HG02623 (cell line): ENCODE measurements around the gene GDI2.
"Not testable (repeated sequence)": the region's sequence is repeated elsewhere in the genome, so short reads cannot be mapped to it uniquely, and the experiment has no call there.

Source experiments
- ATAC-seq: cut with Tn5 transposase; IDR thresholded peaks from one replicate; pipeline ENCODE4 v1.9.1; 2021; ENCODE audit warnings: moderate library complexity; ENCODE audit not compliant: unreplicated experiment

GDI2 gene

GRCh38 chr10:5828725-5829124 is 15.5 kb upstream of the GDI2 start:
- ATAC-seq = no peak

- no peak for ATAC-seq
Measured at GRCh38 chr10:5827841-5828240, 14.6 kb upstream of the GDI2 start.

DNA sequence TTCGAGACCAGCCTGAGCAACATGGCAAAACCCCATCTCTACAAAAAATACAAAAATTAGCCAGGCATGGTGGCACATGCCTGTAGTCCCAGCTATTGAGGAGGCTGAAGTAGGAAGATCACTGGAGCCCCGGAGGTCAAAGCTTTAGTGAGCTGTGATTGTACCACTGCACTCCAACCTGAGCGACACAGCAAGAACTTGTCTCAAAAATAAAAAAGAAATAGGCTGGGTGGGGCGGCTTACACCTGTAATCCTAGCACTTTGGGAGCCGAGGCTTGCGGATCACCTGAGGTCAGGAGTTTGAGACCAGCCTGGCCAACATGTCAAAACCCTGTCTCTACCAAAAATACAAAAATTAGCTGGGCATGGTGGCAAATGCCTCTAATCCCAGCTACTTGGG is 13.3 kb upstream of the GDI2 start:
- not testable (repeated sequence) for ATAC-seq

DNA sequence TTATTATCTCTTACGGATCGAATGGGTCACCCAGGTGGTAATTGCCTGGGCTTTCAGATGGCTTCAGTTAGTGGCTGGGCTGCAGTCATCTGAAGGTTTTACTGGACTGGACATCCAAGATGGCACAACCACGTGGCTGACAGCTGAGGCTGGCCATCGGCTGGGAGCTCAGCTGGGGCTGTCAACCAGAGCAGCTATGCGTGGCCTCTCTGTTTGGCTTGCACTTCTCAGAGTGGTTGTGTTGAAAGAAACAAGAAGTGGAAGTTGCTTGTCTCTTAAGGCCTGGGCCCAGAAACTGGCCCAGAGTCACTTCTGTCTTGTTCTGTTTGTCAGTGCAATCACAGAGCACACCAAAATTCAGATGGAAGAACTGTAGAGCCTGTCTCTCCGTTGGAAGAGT is 5.7 kb upstream of the GDI2 start:
- ATAC-seq = no peak

DNA sequence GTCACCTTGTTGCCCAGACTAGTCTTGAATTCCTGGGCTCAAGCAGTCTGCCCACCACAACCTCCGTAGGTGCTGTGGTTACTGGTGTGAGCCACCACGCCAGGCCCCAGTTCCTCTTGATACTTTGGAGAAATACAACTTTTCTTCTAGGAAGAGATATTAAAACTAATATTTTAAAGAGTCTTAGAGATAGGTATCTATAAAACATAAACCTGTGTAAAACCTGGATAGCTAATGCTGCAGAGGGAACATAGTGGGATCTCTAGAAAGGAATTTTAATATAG is 4.8 kb upstream of the GDI2 start:
- ATAC-seq = no peak

GRCh38 chr10:5817322-5818047 is 4.3 kb upstream of the GDI2 start:
- no peak for ATAC-seq

DNA sequence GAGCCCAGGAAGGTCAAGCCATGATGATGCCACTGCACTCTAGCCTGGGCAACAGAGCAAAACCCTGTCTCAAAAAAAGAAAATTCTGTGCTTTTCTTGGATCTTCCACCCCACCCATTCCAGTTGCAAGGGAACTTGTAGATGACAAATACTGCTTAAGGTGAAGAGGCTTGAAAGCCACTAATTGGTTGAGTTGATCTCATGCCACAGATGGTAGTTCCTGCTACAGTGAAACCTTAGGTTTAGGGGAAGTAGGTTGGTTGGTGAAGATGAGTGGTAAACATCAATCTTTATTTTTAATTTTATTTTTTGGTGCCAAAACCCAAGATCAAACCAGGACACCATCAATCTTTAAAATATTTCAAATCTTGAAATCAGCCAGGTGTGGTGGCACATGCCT is 2.9 kb upstream of the GDI2 start:
- ATAC-seq = no peak

DNA sequence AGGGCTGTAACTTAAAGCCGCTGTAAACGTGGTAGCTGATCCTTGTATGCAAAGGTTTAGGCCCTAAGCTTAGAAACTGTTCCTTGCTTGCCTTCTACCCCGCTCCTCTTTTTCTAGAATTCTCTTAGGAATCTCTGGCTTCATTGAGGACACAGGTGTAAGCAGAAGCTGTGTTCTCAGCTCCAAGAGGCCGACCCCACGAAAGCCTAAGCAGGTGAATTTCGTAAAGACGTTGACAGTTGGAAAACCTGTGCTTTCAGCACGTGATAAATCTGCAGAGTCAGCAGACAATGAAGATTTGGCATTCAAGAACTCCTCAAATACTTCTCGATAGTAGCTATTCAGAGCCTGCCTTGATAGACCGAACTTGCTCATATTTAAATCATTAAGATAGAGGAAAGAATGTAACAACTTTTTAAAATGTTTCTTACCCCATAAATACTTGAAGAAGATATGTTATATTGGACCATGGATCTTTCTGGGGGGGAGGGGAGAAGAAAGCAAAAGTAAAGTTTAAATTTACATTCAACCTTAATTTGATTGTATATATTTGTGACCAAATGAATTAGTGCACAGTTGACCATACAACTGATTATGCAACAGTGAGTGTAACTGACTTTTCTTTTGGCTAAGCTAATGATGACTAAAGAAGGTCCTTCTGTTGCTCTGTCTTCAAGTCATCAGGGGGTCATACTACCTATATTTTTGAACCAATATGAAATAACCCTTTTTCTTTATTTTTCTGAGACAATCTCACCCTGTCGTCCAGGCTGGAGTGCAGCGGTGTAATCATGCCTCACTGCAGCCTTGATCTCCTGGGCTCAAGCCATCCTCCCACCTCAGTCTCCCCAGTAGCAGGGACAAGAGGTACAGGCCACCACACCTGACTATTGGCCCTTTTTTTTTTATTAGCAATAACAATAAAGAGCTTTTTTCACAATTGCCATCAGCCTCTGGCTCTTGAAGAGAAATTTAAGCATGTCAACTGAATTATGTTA is 1.2 kb upstream of the GDI2 start:
- ATAC-seq = peak; percentile 4

DNA sequence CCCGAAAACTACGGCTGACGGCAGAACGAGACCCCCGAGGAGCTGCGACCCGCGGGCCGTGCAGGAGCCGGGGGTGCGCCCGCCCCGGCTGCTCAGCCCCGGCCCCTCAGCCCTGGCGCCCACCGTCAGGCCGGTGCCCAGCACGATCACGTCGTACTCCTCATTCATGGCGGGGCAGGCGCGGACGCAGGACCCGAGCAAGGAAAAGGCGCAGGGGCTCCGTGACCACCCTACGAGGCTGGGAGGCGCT is 218 bp downstream of the GDI2 start:
- peak; percentile 7 for ATAC-seq

DNA sequence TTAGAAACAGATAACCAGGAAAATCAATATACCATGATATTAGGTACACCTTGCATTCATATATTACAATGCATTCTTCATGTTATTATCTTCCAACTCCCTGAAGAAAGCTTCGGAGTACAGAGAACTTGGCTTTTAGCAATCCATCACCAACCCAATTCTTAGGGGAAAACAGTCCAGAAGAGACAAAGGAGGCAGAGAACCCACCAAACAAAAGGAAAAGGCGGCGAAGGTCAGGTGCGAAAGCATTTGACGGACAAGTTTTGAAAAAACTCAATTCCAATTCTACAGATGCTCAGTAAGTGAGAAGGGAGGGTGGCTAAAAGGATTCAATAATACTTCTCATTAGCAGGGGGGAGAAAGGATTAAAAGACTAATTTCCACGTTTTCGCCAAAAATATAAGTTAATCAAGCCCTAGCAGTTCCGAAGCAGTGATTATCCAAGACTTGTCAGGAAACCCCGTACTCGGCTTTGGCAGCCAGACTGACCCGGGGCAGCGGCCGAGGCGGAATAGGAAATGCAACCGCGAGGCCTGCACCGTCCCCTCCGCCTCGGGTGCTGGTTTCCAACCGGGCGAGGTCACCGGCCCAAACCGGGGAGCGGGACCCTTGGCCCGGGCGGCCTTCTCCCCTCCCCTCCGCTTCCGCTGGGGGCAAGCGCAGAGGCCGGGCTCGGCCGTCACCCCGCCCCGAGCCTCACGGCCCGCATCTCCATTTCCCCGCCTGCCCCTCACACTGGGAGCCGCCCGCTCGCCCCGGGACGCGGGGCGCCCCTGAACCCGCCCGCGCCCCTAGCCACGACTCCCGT is 747 bp downstream of the GDI2 start:
- ATAC-seq = peak; percentile 13

DNA sequence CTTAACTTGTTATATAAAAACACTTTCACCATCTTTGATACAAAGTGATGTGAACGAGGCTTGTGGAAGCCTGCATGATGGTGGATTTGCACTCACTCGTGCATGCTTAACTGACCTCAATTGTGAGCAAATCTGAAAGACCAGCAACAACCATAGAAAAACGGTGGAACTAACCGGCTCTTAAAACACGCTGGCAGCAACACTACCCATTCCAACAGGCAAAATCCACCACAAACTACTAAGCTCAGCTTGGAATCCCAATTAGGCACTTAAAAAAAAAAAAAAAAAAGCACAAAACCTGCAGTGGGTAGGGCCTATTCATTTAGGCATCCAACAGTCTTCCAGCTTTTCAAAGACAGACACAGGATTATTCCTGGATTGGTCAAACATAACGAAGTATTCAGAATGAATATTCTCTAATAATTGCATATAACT is 1.8 kb downstream of the GDI2 start:
- no peak for ATAC-seq

- no peak for ATAC-seq
Measured at GRCh38 chr10:5810225-5810624, 3.0 kb downstream of the GDI2 start.

DNA sequence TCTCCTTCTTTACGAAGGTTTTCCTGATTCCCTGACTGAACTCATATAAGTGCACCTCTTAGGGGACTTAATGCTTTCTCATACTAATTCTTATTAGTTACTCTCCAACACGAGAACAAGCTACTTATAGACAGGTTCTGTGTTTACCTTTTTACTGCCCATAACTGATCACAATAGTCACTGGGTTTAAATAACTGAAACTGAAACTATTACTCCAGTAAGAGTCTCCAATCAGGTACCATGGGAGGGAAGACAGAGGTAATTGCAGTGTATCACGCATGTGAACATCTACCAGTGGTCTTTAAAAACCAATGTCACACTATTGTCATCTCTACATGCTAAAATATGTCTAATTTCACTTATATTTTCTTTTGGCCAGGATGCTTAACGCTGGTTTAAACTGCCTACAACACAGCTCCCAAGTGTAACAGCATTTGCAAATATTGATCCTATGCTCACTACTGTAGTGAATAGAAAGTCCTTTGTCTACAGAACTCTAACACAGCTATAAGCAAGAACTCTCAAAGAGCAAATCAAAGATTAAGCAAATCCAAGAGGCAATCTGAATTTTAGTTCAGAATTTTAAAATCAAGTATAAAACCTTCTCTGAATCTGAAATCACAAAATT is 3.6 kb downstream of the GDI2 start:
- ATAC-seq = no peak

GRCh38 chr10:5808783-5809392 is 4.3 kb downstream of the GDI2 start:
- ATAC-seq = not testable (repeated sequence)

GRCh38 chr10:5806745-5807144 is 6.5 kb downstream of the GDI2 start:
- ATAC-seq = no peak

DNA sequence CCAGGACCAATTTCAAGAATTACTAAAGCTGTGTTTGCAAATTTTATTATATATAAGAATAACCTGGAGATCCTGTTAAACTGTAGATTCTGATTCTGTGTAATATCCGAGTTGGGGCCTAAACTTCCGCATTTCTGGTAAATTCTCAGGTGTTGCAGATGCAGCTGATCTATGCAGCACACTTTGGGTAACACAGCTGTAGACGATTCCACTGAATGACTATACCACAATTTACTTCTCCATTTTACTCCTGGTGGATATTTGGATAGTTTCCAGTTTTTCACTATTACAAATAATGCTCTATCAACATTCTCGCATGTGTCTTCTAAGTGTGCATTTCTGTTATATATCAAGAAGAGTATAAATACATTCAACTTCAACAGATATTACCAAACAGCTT is 7.5 kb downstream of the GDI2 start:
- no peak for ATAC-seq

GRCh38 chr10:5805260-5805659 is 8.0 kb downstream of the GDI2 start:
- no peak for ATAC-seq

DNA sequence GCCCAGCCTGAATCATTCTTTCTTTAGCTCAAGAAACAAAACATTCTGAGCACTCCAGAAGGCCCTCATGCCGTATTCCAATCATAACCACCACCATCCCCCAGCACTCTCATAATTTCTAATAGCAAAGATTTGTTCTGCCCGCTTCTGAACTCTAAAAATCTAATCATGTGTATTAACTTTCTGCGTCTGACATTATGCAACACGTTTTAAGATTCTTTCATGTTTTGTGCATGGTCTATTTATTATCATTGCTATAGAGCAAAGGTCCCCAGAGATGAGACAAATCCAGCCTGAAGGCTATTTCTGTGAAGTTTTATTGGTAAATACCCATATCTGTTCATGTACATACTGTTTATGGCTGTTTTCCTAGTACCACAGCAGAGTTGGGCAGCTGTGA is 8.8 kb downstream of the GDI2 start:
- ATAC-seq = no peak

DNA sequence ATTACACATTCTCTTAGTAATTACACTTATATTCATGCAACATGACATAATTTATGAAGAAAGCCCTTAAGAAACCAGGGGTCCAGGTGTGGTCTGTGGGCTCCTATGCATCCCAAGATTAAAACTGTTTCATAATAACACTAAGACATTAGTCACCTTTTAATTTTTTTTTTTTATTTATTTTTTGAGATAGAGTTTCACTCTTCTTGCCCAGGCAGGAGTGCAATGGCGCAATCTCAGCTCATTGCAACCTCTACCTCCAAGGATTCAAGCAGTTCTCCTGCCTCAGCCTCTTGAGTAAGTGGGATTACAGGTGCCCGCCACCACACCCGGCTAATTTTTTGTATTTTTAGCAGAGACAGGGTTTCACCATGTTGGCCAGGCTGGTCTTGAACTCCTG is 12.5 kb downstream of the GDI2 start:
- ATAC-seq = no peak

DNA sequence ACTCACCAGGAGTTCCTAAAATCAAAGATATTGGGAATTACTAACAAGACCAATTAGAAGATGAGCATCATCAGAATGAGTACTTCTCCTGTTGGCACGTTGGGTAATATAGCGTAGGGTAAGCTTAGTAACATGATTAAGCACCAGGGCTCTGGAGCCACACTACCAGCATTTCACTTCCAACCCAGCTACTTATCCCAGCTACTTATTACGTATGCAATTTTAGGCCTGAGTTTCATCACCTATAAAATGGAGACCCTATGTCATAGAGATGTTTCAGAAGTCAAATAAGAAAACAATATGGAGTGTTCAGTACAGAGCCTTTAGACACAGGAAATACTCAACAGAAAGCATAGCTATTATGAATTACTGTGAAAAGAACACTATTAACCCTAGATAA is 19.0 kb downstream of the GDI2 start:
- ATAC-seq = no peak

DNA sequence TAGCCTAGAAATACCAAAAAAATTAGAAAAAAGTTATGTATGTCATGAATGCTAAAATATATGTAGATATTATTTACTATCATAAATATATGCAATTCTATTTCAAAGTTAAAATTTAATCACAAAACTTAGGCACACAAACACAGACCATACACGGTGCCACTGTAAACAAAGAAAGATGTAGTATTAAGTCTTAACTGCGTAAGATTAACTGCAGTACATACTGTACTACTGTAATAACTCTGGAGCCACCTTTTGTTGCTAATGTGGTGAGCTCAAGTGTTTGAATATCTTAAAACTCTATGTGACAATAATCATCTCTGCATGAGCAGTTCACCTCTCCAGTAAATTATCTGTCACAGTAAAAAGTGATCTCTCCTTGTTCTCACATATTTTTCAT is 23.6 kb downstream of the GDI2 start:
- ATAC-seq = no peak
